ENCODE results near the gene ADAM22. TPM values are rescaled to one million over a fixed set of nuclear protein-coding genes. Genes with fewer than 3 reads are reported as not detected.
A peak's percentile ranks its signal among the peaks of the same experiment; 100 is the strongest.

Gene ADAM22
- total and polyA plus RNA-seq, 10 of the 15 experiments (the other 5 are each of a cell fraction or from before 2014, with no cell fraction given): 1.4 to 24.5 (median 7.6) TPM

DNA sequence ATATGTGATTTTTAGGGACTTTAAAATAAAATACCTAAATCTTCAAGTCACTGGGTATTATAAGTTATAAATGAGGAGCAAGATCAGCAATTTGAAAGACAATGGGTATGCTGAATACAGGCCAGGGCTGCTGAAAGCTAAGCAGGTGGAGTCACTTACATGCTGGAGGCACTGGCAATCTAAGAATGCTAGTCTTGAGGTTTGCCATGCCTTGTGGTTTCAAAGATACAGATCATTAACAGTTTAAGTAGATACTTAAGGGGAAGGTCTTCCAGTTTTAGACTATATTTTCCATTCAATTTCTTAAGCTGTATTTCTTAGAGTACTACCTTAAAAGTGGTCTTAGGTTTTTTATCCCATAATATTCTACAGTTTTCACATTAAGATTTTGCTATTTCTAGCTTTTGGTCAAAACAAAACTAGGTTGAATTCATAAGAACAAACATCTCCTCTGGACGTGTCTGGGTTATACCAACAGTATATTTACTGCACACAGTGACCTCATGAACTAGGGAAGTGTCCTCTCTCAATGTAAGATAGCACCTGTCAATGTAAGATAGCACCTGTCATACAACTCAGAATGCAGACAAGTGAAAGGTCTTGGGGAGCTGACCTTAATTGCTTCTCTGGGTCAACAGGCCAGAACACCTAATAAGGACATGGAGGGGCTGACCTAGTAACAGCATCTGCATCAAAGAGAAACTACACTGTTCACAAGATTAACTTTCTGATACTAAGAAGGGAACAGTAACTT lies 283.8 kb downstream of the ADAM22 start (continued):
- peak; percentile 88 for TF ChIP-seq ATF7 (IDR thresholded peaks at IDR 0.05; ENCODE audit: low read depth)
- peak; percentile 67; the same call in 1 of the 2 replicates for TF ChIP-seq CREM (IDR thresholded peaks at IDR 0.05; ENCODE audit: low read depth)
- TF ChIP-seq MEF2B (IDR thresholded peaks at IDR 0.05; ENCODE audit: partially characterized antibody, poor library complexity, severe bottlenecking): peak; percentile 94
- no peak for TF ChIP-seq SUPT20H (IDR thresholded peaks at IDR 0.05; ENCODE audit: borderline replicate concordance, control insufficient read depth, low read depth, low read length)
- TF ChIP-seq, protein P1, sequence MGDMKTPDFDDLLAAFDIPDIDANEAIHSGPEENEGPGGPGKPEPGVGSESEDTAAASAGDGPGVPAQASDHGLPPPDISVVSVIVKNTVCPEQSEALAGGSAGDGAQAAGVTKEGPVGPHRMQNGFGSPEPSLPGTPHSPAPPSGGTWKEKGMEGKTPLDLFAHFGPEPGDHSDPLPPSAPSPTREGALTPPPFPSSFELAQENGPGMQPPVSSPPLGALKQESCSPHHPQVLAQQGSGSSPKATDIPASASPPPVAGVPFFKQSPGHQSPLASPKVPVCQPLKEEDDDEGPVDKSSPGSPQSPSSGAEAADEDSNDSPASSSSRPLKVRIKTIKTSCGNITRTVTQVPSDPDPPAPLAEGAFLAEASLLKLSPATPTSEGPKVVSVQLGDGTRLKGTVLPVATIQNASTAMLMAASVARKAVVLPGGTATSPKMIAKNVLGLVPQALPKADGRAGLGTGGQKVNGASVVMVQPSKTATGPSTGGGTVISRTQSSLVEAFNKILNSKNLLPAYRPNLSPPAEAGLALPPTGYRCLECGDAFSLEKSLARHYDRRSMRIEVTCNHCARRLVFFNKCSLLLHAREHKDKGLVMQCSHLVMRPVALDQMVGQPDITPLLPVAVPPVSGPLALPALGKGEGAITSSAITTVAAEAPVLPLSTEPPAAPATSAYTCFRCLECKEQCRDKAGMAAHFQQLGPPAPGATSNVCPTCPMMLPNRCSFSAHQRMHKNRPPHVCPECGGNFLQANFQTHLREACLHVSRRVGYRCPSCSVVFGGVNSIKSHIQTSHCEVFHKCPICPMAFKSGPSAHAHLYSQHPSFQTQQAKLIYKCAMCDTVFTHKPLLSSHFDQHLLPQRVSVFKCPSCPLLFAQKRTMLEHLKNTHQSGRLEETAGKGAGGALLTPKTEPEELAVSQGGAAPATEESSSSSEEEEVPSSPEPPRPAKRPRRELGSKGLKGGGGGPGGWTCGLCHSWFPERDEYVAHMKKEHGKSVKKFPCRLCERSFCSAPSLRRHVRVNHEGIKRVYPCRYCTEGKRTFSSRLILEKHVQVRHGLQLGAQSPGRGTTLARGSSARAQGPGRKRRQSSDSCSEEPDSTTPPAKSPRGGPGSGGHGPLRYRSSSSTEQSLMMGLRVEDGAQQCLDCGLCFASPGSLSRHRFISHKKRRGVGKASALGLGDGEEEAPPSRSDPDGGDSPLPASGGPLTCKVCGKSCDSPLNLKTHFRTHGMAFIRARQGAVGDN (IDR thresholded peaks at IDR 0.05): no peak
- TF ChIP-seq, protein P2, sequence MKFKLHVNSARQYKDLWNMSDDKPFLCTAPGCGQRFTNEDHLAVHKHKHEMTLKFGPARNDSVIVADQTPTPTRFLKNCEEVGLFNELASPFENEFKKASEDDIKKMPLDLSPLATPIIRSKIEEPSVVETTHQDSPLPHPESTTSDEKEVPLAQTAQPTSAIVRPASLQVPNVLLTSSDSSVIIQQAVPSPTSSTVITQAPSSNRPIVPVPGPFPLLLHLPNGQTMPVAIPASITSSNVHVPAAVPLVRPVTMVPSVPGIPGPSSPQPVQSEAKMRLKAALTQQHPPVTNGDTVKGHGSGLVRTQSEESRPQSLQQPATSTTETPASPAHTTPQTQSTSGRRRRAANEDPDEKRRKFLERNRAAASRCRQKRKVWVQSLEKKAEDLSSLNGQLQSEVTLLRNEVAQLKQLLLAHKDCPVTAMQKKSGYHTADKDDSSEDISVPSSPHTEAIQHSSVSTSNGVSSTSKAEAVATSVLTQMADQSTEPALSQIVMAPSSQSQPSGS (IDR thresholded peaks at IDR 0.05; ENCODE audit: low read length): peak; percentile 83
- TF ChIP-seq SMAD1 (IDR thresholded peaks at IDR 0.05; ENCODE audit: low read depth, partially characterized antibody): no peak
- peak; percentile 67; the same call in 1 of the 2 replicates for TF ChIP-seq CHD1 (IDR thresholded peaks at IDR 0.05; ENCODE audit: low read depth, low read length)
- no peak for TF ChIP-seq ZNF384 (IDR thresholded peaks at IDR 0.05; ENCODE audit: borderline replicate concordance, low read depth, low read length)
- peak in 1 of 2 experiments; percentile 28; a peak in 2 of 4 replicates for TF ChIP-seq BHLHE40 (IDR thresholded peaks at IDR 0.05; ENCODE audit: borderline replicate concordance in 1 of 2, low read depth in 2 of 2, low read length in 1 of 2)
- peak; percentile 100 for TF ChIP-seq NR2F1 (conservative IDR thresholded peaks at IDR 0.05)
- TF ChIP-seq, protein P3, sequence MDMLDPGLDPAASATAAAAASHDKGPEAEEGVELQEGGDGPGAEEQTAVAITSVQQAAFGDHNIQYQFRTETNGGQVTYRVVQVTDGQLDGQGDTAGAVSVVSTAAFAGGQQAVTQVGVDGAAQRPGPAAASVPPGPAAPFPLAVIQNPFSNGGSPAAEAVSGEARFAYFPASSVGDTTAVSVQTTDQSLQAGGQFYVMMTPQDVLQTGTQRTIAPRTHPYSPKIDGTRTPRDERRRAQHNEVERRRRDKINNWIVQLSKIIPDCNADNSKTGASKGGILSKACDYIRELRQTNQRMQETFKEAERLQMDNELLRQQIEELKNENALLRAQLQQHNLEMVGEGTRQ (IDR thresholded peaks at IDR 0.05; ENCODE audit: borderline replicate concordance, low read depth, low read length): no peak
- peak; percentile 76; the same call in 1 of the 2 replicates for TF ChIP-seq BACH1 (IDR thresholded peaks at IDR 0.05; ENCODE audit: borderline replicate concordance)
- TF ChIP-seq POU2F2 (IDR thresholded peaks at IDR 0.05; ENCODE audit: borderline replicate concordance, low read depth, low read length): 0 out of 3 replicates have a peak, but pooled peaks have one; percentile 34
- TF ChIP-seq KLF5 (IDR thresholded peaks at IDR 0.05; ENCODE audit: partially characterized antibody): peak; percentile 83
- TF ChIP-seq NR2C2 (IDR thresholded peaks at IDR 0.05; ENCODE audit: borderline replicate concordance, control insufficient read depth, insufficient read length, low read depth): no peak
- TF ChIP-seq EED (IDR thresholded peaks at IDR 0.05; ENCODE audit: low read depth): no peak
- no peak for TF ChIP-seq RBBP5 (conservative IDR thresholded peaks at IDR 0.05)
- no peak for TF ChIP-seq EZH2 (IDR thresholded peaks at IDR 0.05; ENCODE audit: borderline replicate concordance, control insufficient read depth, low read depth, low read length)
- 0 out of 2 replicates have a peak, but pooled peaks have one; percentile 59 for TF ChIP-seq SMARCA5 (IDR thresholded peaks at IDR 0.05)
- TF ChIP-seq PAX5 (IDR thresholded peaks at IDR 0.05; ENCODE audit: borderline replicate concordance, low read depth, low read length): 0 out of 2 replicates have a peak, but pooled peaks have one; percentile 46
- TF ChIP-seq SMC3 (IDR thresholded peaks at IDR 0.05; ENCODE audit: borderline replicate concordance, low read length): no peak
- TF ChIP-seq, protein P4, sequence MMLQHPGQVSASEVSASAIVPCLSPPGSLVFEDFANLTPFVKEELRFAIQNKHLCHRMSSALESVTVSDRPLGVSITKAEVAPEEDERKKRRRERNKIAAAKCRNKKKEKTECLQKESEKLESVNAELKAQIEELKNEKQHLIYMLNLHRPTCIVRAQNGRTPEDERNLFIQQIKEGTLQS (IDR thresholded peaks at IDR 0.05; ENCODE audit: borderline replicate concordance, extremely low read depth, low read depth, low read length): no peak

All from GM12878 (cell line).